Activated T-cell treated with anti-CD3 and anti-CD28 coated beads, Interleukin-2, amount 50 U/mL, for 4 hours (primary cell): ENCODE results near the gene IFIT2. TPM values are rescaled to one million over a fixed set of nuclear protein-coding genes. Genes with fewer than 3 reads are reported as not detected.
A peak's percentile ranks its signal among the peaks of the same experiment; 100 is the strongest.

Source experiments
- ATAC-seq, 2 donors: fragments of 200-7000 bp; cut with Tn5 transposase; one replicate each; pipeline ENCODE4 v1.10.0; 2021
- DNase-seq: peaks from one replicate; pipeline ENCODE4 v3.0.0-alpha.2; 2020
- H3K27me3 Mint-ChIP-seq: one replicate; pipeline ENCODE4 v1.8.0; 2021; ENCODE audit warnings: low read depth, mixed read lengths
- H3K36me3 Mint-ChIP-seq: one replicate; pipeline ENCODE4 v1.8.0; 2022; ENCODE audit warnings: mixed read lengths; ENCODE audit not compliant: insufficient read depth
- H3K4me1 Mint-ChIP-seq: one replicate; pipeline ENCODE4 v1.8.0; 2021; ENCODE audit warnings: low read depth, mixed read lengths
- H3K4me3 Mint-ChIP-seq: one replicate; pipeline ENCODE4 v1.8.0; 2021; ENCODE audit warnings: mild to moderate bottlenecking, moderate library complexity, mixed read lengths
- H3K9me3 Mint-ChIP-seq: one replicate; pipeline ENCODE4 v1.8.0; 2021; ENCODE audit warnings: mixed read lengths
- total RNA-seq, 3 donors: library from RNA; stranded (reverse); gene quantifications; one replicate each; pipeline ENCODE4 v1.2.1, GENCODE V29; 2021

The IFIT2 gene
- total RNA-seq, 3 donors from 2014 or later, result 0.87 to 1.7 (median 1.5) TPM

- no peak for DNase-seq
- H3K4me3 Mint-ChIP-seq, result no peak overlapping the region
- H3K4me1 Mint-ChIP-seq, result peaks cover 15% of the 10 kb centered on the region
- H3K27me3 Mint-ChIP-seq, result no peaks in the 10 kb centered on the region
- H3K9me3 Mint-ChIP-seq, result peaks cover 11% of the 10 kb centered on the region
- no peak for ATAC-seq
- H3K36me3 Mint-ChIP-seq, result no peaks in the 10 kb centered on the region
Measured at GRCh38 chr10:89294721-89295239, 7.1 kb upstream of the IFIT2 start.

GRCh38 chr10:89295597-89295996 is 6.2 kb upstream of the IFIT2 start:
- DNase-seq (no peak), ATAC-seq (peak in 1 of 2 donors; percentile 41)
- Mint-ChIP-seq H3K36me3 (no peaks in the 10 kb centered on the region), H3K4me1 (peaks cover 18% of the 10 kb centered on the region), H3K27me3 (no peaks in the 10 kb centered on the region), H3K9me3 (peaks cover 11% of the 10 kb centered on the region), H3K4me3 (no peak overlapping the region)

- no peaks in the 10 kb centered on the region for H3K27me3 Mint-ChIP-seq
- ATAC-seq (no peak), DNase-seq (no peak)
- H3K36me3 Mint-ChIP-seq, result no peaks in the 10 kb centered on the region
- H3K4me3 Mint-ChIP-seq, result no peak overlapping the region
- peaks cover 11% of the 10 kb centered on the region for H3K9me3 Mint-ChIP-seq
- H3K4me1 Mint-ChIP-seq, result peaks cover 22% of the 10 kb centered on the region
Measured at GRCh38 chr10:89296220-89296648, 5.6 kb upstream of the IFIT2 start.

- DNase-seq (no peak), ATAC-seq (no peak)
- H3K9me3 Mint-ChIP-seq, result peaks cover 11% of the 10 kb centered on the region
- H3K27me3 Mint-ChIP-seq, result no peaks in the 10 kb centered on the region
- H3K4me3 Mint-ChIP-seq, result no peak overlapping the region
- no peaks in the 10 kb centered on the region for H3K36me3 Mint-ChIP-seq
- H3K4me1 Mint-ChIP-seq, result peaks cover 31% of the 10 kb centered on the region
Measured at GRCh38 chr10:89297356-89297755, 4.5 kb upstream of the IFIT2 start.

GRCh38 chr10:89297791-89298190 is 4.1 kb upstream of the IFIT2 start:
- DNase-seq, result no peak
- no peak overlapping the region for H3K4me3 Mint-ChIP-seq
- H3K36me3 Mint-ChIP-seq, result no peaks in the 10 kb centered on the region
- no peak for ATAC-seq
- peaks cover 11% of the 10 kb centered on the region for H3K9me3 Mint-ChIP-seq
- no peaks in the 10 kb centered on the region for H3K27me3 Mint-ChIP-seq
- H3K4me1 Mint-ChIP-seq, result peaks cover 36% of the 10 kb centered on the region

- no peaks in the 10 kb centered on the region for H3K27me3 Mint-ChIP-seq
- no peak overlapping the region for H3K4me3 Mint-ChIP-seq
- H3K4me1 Mint-ChIP-seq, result peaks cover 45% of the 10 kb centered on the region
- H3K36me3 Mint-ChIP-seq, result peaks cover 3% of the 10 kb centered on the region
- H3K9me3 Mint-ChIP-seq, result peaks cover 11% of the 10 kb centered on the region
- DNase-seq (no peak), ATAC-seq (no peak)
Measured at GRCh38 chr10:89299031-89299430, 2.8 kb upstream of the IFIT2 start.

GRCh38 chr10:89301232-89301631 is 614 bp upstream of the IFIT2 start:
- H3K36me3 Mint-ChIP-seq, result peaks cover 15% of the 10 kb centered on the region
- ATAC-seq (peak; percentile 47 to 64), DNase-seq (no peak)
- H3K4me1 Mint-ChIP-seq, result peaks cover 43% of the 10 kb centered on the region
- H3K4me3 Mint-ChIP-seq, result peak overlapping the region; percentile 85
- H3K27me3 Mint-ChIP-seq, result no peaks in the 10 kb centered on the region
- H3K9me3 Mint-ChIP-seq, result peaks cover 11% of the 10 kb centered on the region

GRCh38 chr10:89302625-89303024 is 779 bp downstream of the IFIT2 start:
- Mint-ChIP-seq H3K4me1 (peaks cover 41% of the 10 kb centered on the region), H3K4me3 (peak overlapping the region; percentile 85), H3K9me3 (peaks cover 11% of the 10 kb centered on the region), H3K36me3 (peaks cover 25% of the 10 kb centered on the region), H3K27me3 (no peaks in the 10 kb centered on the region)
- DNase-seq, result no peak
- no peak for ATAC-seq

GRCh38 chr10:89303161-89303560 is 1.3 kb downstream of the IFIT2 start:
- no peaks in the 10 kb centered on the region for H3K27me3 Mint-ChIP-seq
- ATAC-seq, result no peak
- H3K4me3 Mint-ChIP-seq, result peak overlapping the region; percentile 85
- H3K36me3 Mint-ChIP-seq, result peaks cover 30% of the 10 kb centered on the region
- peaks cover 14% of the 10 kb centered on the region for H3K9me3 Mint-ChIP-seq
- H3K4me1 Mint-ChIP-seq, result peaks cover 44% of the 10 kb centered on the region
- DNase-seq, result no peak

GRCh38 chr10:89304026-89304425 is 2.2 kb downstream of the IFIT2 start:
- H3K27me3 Mint-ChIP-seq, result no peaks in the 10 kb centered on the region
- H3K36me3 Mint-ChIP-seq, result peaks cover 33% of the 10 kb centered on the region
- H3K9me3 Mint-ChIP-seq, result peaks cover 10% of the 10 kb centered on the region
- ATAC-seq (no peak), DNase-seq (no peak)
- H3K4me1 Mint-ChIP-seq, result peaks cover 44% of the 10 kb centered on the region
- H3K4me3 Mint-ChIP-seq, result no peak overlapping the region

GRCh38 chr10:89304446-89304845 is 2.6 kb downstream of the IFIT2 start:
- H3K4me1 Mint-ChIP-seq, result peaks cover 44% of the 10 kb centered on the region
- peaks cover 8% of the 10 kb centered on the region for H3K9me3 Mint-ChIP-seq
- DNase-seq (no peak), ATAC-seq (no peak)
- peak overlapping the region; percentile 25 for H3K4me3 Mint-ChIP-seq
- peaks cover 37% of the 10 kb centered on the region for H3K36me3 Mint-ChIP-seq
- H3K27me3 Mint-ChIP-seq, result no peaks in the 10 kb centered on the region

GRCh38 chr10:89304925-89305324 is 3.1 kb downstream of the IFIT2 start:
- Mint-ChIP-seq H3K4me1 (peaks cover 44% of the 10 kb centered on the region), H3K36me3 (peaks cover 38% of the 10 kb centered on the region), H3K4me3 (no peak overlapping the region), H3K9me3 (peaks cover 7% of the 10 kb centered on the region), H3K27me3 (no peaks in the 10 kb centered on the region)
- DNase-seq (no peak), ATAC-seq (no peak)

GRCh38 chr10:89305766-89306433 is 4.1 kb downstream of the IFIT2 start:
- ATAC-seq, result no peak
- Mint-ChIP-seq H3K9me3 (peaks cover 7% of the 10 kb centered on the region), H3K4me1 (peaks cover 40% of the 10 kb centered on the region), H3K4me3 (no peak overlapping the region), H3K36me3 (peaks cover 38% of the 10 kb centered on the region), H3K27me3 (no peaks in the 10 kb centered on the region)
- DNase-seq, result no peak

- DNase-seq (no peak), ATAC-seq (no peak)
- Mint-ChIP-seq H3K9me3 (peaks cover 7% of the 10 kb centered on the region), H3K4me1 (peaks cover 34% of the 10 kb centered on the region), H3K4me3 (no peak overlapping the region), H3K36me3 (peaks cover 38% of the 10 kb centered on the region), H3K27me3 (no peaks in the 10 kb centered on the region)
Measured at GRCh38 chr10:89306434-89307268, 4.8 kb downstream of the IFIT2 start.

- H3K4me1 Mint-ChIP-seq, result peaks cover 29% of the 10 kb centered on the region
- no peaks in the 10 kb centered on the region for H3K27me3 Mint-ChIP-seq
- H3K9me3 Mint-ChIP-seq, result peaks cover 7% of the 10 kb centered on the region
- H3K36me3 Mint-ChIP-seq, result peaks cover 38% of the 10 kb centered on the region
- ATAC-seq, result no peak
- no peak for DNase-seq
- H3K4me3 Mint-ChIP-seq, result no peak overlapping the region
Measured at GRCh38 chr10:89307269-89307577, 5.4 kb downstream of the IFIT2 start.
